ENCODE data around the gene INAFM1. TPM values are rescaled to one million over a fixed set of nuclear protein-coding genes. Genes with fewer than 3 reads are reported as not detected.

Gene INAFM1
- total and polyA plus RNA-seq, 4 donors: 1.5 to 2.5 (median 1.9) TPM

GRCh38 chr19:47228168-47228936, 46.3 kb upstream of the INAFM1 start:
- H3K27me3 ChIP-seq (ENCODE audit: control insufficient read depth in 4 of 4, insufficient read depth in 4 of 4, low read length in 3 of 4): no peaks in the 10 kb centered on the region
- H3K9ac ChIP-seq (ENCODE audit: low read depth in 1 of 2, low read length in 2 of 2): peak overlapping the region in 1 of 2 donors; percentile 63
- no peaks in the 10 kb centered on the region for H3K9me3 ChIP-seq (ENCODE audit: control insufficient read depth in 4 of 4, low read length in 3 of 4)
- peaks cover 0 to 3% (median 0%) of the 10 kb centered on the region in 4 donors for H3K36me3 ChIP-seq (ENCODE audit: control insufficient read depth in 4 of 4, insufficient read depth in 3 of 4, low read depth in 1 of 4, low read length in 3 of 4)
- peaks cover 9 to 42% (median 29%) of the 10 kb centered on the region in 4 donors for H3K4me1 ChIP-seq (ENCODE audit: control insufficient read depth in 4 of 4, insufficient read depth in 4 of 4, low read length in 3 of 4)
- peak overlapping the region; percentile 98 for H3K27ac ChIP-seq (ENCODE audit: low read depth in 1 of 2, low read length in 2 of 2)
- peak overlapping the region in 2 of 3 donors; percentile 1 to 73 for H3K4me3 ChIP-seq (ENCODE audit: low read depth in 1 of 3, low read length in 3 of 3)
- DNase-seq (ENCODE audit: low spot score): peak; percentile 50
- no peak for TF ChIP-seq YY1 (IDR thresholded peaks at IDR 0.05)
- WGBS: 9% methylated on average over 50 of the region's 50 CpGs

- Histone ChIP-seq H3K9me3 (ENCODE audit: control insufficient read depth in 4 of 4, low read length in 3 of 4) (no peaks in the 10 kb centered on the region), H3K9ac (ENCODE audit: low read depth in 1 of 2, low read length in 2 of 2) (no peak overlapping the region), H3K27ac (ENCODE audit: low read depth in 1 of 2, low read length in 2 of 2) (peak overlapping the region; percentile 98), H3K4me1 (ENCODE audit: control insufficient read depth in 4 of 4, insufficient read depth in 4 of 4, low read length in 3 of 4) (peaks cover 9 to 42% (median 29%) of the 10 kb centered on the region in 4 donors), H3K36me3 (ENCODE audit: control insufficient read depth in 4 of 4, insufficient read depth in 3 of 4, low read depth in 1 of 4, low read length in 3 of 4) (peaks cover 0 to 3% (median 0%) of the 10 kb centered on the region in 4 donors), H3K27me3 (ENCODE audit: control insufficient read depth in 4 of 4, insufficient read depth in 4 of 4, low read length in 3 of 4) (no peaks in the 10 kb centered on the region), H3K4me3 (ENCODE audit: low read depth in 1 of 3, low read length in 3 of 3) (peak overlapping the region in 2 of 3 donors; percentile 1 to 73)
- 42% methylated on average over 10 of the region's 10 CpGs for WGBS
- peak; percentile 52 for DNase-seq (ENCODE audit: low spot score)
- TF ChIP-seq RAD21 (IDR thresholded peaks at IDR 0.05) (no peak), RXRA (IDR thresholded peaks at IDR 0.05) (no peak), HNF4G (IDR thresholded peaks at IDR 0.05) (no peak), CTCF (IDR thresholded peaks at IDR 0.05; ENCODE audit: low read depth, low read length, missing input control) (no peak), FOXA1 (IDR thresholded peaks at IDR 0.05) (no peak), NR2F2 (IDR thresholded peaks at IDR 0.05) (no peak), EGR1 (IDR thresholded peaks at IDR 0.05; ENCODE audit: low read depth in 2 of 2) (no peak), SP1 (IDR thresholded peaks at IDR 0.05) (no peak), YY1 (IDR thresholded peaks at IDR 0.05) (no peak), FOXA2 (IDR thresholded peaks at IDR 0.05) (no peak), JUND (IDR thresholded peaks at IDR 0.05) (no peak), MAX (IDR thresholded peaks at IDR 0.05) (no peak), ATF3 (IDR thresholded peaks at IDR 0.05) (no peak)
These were observed 45.6 kb upstream of the INAFM1 start for GRCh38 chr19:47228937-47229675.

- TF ChIP-seq MAX (IDR thresholded peaks at IDR 0.05) (no peak), FOXA1 (IDR thresholded peaks at IDR 0.05) (no peak), RXRA (IDR thresholded peaks at IDR 0.05) (no peak), TAF1 (conservative IDR thresholded peaks at IDR 0.05) (no peak), ZBTB33 (IDR thresholded peaks at IDR 0.05) (no peak), HNF4A (conservative IDR thresholded peaks at IDR 0.05) (no peak), HNF4G (IDR thresholded peaks at IDR 0.05) (no peak), CTCF (IDR thresholded peaks at IDR 0.05; ENCODE audit: low read depth, low read length, missing input control) (no peak)
- H3K9me3 ChIP-seq (ENCODE audit: control insufficient read depth in 4 of 4, low read length in 3 of 4): no peaks in the 10 kb centered on the region
- peak overlapping the region in 2 of 3 donors; percentile 2 to 90 for H3K4me3 ChIP-seq (ENCODE audit: low read depth in 1 of 3, low read length in 3 of 3)
- WGBS: 11% methylated on average over 9 of the region's 9 CpGs
- no peaks in the 10 kb centered on the region for H3K27me3 ChIP-seq (ENCODE audit: control insufficient read depth in 4 of 4, insufficient read depth in 4 of 4, low read length in 3 of 4)
- peaks cover 9 to 42% (median 29%) of the 10 kb centered on the region in 4 donors for H3K4me1 ChIP-seq (ENCODE audit: control insufficient read depth in 4 of 4, insufficient read depth in 4 of 4, low read length in 3 of 4)
- peak overlapping the region; percentile 8 to 73 for H3K27ac ChIP-seq (ENCODE audit: low read depth in 1 of 2, low read length in 2 of 2)
- DNase-seq (ENCODE audit: low spot score): peak; percentile 47
- peak overlapping the region in 1 of 2 donors; percentile 44 for H3K9ac ChIP-seq (ENCODE audit: low read depth in 1 of 2, low read length in 2 of 2)
- peaks cover 0 to 3% (median 0%) of the 10 kb centered on the region in 4 donors for H3K36me3 ChIP-seq (ENCODE audit: control insufficient read depth in 4 of 4, insufficient read depth in 3 of 4, low read depth in 1 of 4, low read length in 3 of 4)
These were observed 45.0 kb upstream of the INAFM1 start for GRCh38 chr19:47229676-47230053.

All from liver (tissue), 9 donors.